22Rv1 (cell line): Measurements from ENCODE around the gene SYNE2.

ENCODE experiments used
- ZFX ChIP-seq: fragments of 450-650 bp; IDR thresholded peaks from 2 replicates; pipeline ENCODE4 v1.6.1; 2017; ENCODE audit warnings: antibody characterized with exemption, borderline replicate concordance
- TF ChIP-seq, protein P1 (sequence below): fragments of 450-650 bp; IDR thresholded peaks from 2 replicates; pipeline ENCODE4 v1.5.1; 2017; ENCODE audit warnings: mild to moderate bottlenecking

DNA sequence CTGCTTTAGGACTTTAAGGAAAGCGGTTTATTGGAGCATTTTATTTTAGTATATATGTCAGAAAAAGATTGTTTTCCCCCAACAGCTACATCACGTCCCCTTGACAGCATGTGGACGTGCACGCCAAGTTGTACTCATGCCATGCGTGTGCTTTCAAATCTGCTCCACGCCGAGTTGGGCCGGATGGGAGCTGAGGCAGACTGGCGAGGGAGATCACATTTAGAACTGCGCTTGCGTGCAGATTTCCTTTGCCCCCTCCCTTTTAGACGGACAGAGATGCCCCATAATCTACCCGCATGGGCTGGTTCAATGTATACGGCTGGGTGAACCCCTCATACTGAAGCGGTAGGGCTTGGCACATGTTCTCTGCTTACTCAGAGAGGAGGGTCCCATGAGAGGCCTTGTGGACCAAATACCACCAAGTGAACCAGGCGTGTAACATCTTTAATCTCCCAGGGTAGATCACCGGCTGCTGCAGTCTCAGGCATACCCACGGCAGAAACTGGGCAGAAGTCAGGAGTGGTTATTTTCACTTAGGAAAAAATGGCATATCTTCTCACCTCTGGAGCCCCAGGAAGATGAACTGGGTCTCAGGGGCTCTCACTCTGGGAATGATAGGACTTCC is 349.2 kb downstream of the SYNE2 start:
- TF ChIP-seq, protein P1, sequence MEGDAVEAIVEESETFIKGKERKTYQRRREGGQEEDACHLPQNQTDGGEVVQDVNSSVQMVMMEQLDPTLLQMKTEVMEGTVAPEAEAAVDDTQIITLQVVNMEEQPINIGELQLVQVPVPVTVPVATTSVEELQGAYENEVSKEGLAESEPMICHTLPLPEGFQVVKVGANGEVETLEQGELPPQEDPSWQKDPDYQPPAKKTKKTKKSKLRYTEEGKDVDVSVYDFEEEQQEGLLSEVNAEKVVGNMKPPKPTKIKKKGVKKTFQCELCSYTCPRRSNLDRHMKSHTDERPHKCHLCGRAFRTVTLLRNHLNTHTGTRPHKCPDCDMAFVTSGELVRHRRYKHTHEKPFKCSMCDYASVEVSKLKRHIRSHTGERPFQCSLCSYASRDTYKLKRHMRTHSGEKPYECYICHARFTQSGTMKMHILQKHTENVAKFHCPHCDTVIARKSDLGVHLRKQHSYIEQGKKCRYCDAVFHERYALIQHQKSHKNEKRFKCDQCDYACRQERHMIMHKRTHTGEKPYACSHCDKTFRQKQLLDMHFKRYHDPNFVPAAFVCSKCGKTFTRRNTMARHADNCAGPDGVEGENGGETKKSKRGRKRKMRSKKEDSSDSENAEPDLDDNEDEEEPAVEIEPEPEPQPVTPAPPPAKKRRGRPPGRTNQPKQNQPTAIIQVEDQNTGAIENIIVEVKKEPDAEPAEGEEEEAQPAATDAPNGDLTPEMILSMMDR = no peak
- no peak for TF ChIP-seq ZFX
